Right lobe of liver (tissue), 4 donors: Measurements from ENCODE around the gene PPT1.

Source experiments
- CTCF ChIP-seq, 4 donors: fragments of 200-600 bp in 3 of 4; fragments of 450-650 bp in 1 of 4; IDR thresholded peaks; one replicate each; pipeline versions ENCODE4 v1.5.1 to v1.8.0; 2016 to 2022; ENCODE audit warnings: antibody characterized with exemption in 4 of 4, mild to moderate bottlenecking in 2 of 4
- POLR2A ChIP-seq: fragments of 450-650 bp; IDR thresholded peaks from one replicate; pipeline ENCODE4 v1.6.1; 2017; ENCODE audit warnings: antibody characterized with exemption, mild to moderate bottlenecking
- donor health status: DM: no; HTN: no; CAD: no.
- donor health status: DM: no; HTN: no; CAD: no.
- donor health status: DM: no; HTN: yes; CAD: no.

GRCh38 chr1:40050863-40051262 lies 46.2 kb downstream of the PPT1 start:
- TF ChIP-seq CTCF (IDR thresholded peaks at IDR 0.05) = no peak
- no peak for TF ChIP-seq POLR2A
